GM21390 (cell line): ENCODE results near the gene GZMM.

ENCODE experiments used
- ATAC-seq: cut with Tn5 transposase; IDR thresholded peaks from one replicate; pipeline ENCODE4 v1.9.1; 2021; ENCODE audit not compliant: unreplicated experiment

The GZMM gene

DNA sequence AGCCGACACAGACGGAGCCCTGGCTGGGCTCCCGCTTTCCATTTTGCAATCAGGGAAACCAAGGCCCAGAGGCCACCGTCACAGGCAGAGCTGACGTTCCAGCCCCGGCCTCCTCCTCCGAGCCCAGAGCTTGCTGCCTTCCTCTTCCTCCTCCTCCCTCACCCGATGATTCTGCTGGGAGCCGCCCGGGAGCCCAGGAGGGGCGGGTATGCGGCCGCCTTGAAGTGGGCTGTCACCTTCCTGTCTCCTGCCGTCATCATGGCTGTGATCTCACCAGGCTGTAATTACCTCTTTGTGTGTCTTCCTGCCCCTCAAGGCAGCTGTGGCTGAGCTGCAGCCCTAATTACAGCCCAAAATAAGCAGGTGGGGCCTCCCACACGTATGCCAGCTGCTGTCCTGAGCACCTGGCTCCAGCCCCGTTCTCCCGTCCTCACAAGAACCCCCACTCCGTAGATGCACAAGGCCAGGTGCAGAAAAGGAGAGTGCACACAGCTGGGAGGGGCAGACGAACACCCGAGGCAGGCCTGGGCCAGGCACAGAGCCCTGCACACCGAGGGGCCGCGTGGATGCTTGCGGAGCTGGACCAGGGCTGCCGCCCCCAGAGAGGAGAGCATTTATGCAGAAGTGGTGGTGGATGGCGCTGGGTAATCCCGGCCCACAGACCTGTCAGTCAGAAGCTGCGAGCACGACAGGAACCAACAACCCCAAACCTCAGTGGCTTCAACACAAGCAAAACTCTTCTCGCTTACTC lies 32.6 kb upstream of the GZMM start:
- no peak for ATAC-seq

DNA sequence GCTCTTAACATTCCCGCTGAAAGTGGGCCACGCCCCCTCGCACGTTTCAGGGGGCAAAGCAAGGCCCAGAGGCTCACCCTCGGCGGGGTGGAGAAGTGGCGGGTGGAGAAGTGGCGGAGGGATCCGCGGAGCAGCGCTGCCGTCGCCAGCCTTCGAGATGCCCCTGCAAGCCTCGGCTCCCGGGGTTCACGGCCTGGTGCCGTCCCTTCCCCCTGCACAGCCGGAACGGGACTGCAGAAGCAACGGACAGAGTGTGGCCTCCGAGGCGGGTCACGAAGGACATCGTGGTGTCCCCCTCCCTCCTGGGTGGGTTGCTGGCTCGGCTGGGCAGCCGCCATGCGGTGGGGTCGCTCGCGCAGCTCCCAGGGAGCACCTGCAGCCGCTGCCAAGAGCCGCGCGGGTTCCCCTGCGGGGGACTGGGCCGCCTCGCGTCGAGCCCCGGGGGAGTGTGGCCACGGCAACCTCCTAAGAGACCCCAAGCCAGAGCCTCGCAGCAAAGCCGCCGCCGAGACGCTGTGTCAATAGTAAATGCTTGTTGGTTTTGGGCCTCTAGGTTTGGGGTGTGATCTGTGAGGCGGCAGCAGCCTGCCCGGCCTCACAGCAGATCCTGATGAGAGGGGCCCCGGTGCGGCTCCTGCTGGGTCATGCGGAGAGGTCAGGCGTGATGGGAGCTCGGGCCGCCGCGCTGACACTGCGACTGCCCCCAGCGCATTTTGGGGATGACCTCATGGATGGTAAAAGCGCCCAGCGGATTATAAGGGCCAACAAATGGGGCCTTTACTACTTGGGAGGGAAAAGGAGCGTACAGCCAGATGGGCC lies 31.1 kb upstream of the GZMM start:
- no peak for ATAC-seq

- no peak for ATAC-seq
Observed at GRCh38 chr19:513368-514165, 30.3 kb upstream of the GZMM start.

GRCh38 chr19:514166-514663 lies 29.6 kb upstream of the GZMM start:
- ATAC-seq, result no peak

DNA sequence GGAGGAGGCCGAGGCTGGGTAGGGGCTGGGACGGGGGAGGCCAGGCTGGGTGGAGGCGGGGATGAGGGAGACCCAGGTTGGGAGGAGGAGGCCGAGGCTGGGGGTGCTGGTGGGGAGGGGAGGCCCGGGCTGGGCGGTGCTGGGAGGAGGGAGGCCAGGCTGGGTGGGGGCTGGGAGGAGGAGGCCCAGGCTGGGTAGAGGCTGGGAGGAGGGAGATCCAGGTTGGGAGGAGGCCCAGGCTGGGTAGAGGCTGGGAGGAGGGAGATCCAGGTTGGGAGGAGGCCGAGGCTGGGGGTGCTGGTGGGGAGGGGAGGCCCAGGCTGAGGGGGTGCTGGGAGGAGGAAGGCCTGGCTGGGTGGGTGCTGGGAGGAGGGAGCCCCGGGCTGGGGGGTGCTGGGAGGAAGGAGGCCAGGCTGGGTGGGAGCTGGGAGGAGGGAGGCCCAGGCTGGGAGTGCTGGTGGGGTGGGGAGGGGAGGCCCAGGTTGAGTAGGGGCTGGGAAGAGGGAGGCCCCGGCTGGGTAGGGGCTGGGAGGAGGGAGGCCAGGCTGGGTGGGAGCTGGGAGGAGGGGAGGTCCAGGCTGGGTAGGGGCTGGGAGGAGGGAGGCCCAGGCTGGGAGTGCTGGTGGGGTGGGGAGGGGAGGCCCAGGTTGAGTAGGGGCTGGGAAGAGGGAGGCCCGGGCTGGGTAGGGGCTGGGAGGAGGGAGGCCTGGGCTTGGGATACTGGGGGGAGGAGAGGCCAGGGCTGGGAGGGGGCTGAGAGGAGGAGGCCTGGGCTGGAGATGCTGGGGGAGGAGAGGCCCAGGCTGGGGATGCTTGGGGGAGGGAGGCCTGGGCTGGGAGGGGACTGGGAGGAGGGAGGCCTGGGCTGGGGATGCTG lies 25.9 kb upstream of the GZMM start:
- ATAC-seq, result no peak

DNA sequence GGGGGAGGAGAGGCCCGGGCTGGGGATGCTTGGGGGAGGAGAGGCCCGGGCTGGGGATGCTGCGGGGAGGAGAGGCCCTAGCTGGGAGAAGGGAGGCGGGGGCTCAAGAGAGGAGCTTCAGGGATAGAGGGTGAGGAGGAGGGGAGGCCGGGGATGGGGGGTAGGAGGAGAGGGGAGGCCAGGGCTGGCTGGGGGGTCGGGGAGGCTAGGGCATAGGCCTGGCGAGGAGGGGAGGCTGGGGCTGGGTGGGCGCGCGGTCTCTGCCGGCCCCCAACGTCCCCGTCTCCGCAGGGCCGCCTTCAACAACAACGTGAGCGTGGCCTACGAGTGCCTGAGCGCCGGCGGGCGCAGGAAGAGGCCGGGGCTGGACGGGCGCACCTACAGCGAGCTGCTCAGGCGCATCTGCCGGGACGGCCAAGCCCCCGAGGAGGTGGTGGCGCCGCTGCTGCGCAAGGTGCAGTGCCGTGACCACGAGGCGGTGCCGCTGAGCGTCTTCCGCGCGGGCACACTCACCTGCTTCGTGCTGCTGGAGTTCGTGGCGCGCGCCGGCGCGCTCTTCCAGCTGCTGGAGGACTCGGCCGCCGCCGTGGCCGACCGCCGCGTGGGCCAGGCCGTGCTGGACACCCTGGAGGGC lies 25.1 kb upstream of the GZMM start:
- ATAC-seq, result no peak

- ATAC-seq, result no peak
Observed at GRCh38 chr19:519449-519865, 24.4 kb upstream of the GZMM start.

DNA sequence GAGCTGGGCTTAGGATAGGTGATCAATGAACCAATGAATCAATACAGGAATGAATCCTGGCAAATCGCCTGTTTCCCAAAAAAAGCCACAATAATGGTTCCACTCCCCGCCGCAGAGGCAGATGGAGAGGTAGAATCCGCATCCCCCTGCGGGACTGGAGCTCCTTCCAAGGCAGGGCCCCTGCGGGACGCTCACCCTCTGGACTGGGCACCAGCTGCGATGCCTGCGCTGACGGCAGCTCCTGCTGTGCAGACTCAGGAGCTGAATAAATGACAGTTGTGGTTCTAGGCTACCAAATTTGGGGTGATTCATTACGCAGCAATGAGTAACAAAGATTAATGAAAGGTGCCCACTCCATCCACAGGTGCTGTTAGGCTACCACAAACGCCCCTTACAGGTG lies 21.1 kb upstream of the GZMM start:
- ATAC-seq, result no peak

GRCh38 chr19:524062-524674 lies 19.7 kb upstream of the GZMM start:
- no peak for ATAC-seq

GRCh38 chr19:525029-525428 lies 18.8 kb upstream of the GZMM start:
- no peak for ATAC-seq

DNA sequence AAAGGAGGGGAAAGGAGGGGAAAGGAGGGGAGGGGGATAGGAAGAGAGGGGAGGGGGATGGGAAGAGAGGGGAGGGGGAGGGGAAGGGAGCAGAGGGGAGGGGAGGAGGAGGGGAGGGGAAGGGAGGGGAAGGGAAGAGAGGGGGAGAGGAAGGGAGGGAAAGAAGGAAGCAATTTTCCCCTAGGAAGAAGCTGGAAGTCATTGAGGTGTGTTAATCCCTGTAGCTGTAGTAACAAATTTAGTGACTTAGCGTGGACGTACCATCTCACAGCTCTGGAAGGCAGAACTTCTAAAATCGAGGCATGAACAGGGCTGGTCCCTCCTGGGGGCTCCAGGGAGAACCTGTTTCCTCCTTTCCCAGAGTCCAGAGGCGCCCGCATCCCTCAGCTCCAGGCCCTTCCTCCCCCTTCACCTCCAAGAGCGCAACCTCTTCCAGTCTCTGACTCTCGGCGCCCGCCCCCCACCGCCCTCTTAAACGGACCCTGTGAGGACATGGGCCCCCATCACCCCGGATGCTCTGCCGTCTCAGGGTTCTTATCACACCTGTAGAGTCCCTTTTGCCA lies 17.9 kb upstream of the GZMM start:
- ATAC-seq, result no peak

GRCh38 chr19:530134-531008 lies 13.5 kb upstream of the GZMM start:
- no peak for ATAC-seq

GRCh38 chr19:531009-531752 lies 12.7 kb upstream of the GZMM start:
- ATAC-seq, result peak; percentile 53

DNA sequence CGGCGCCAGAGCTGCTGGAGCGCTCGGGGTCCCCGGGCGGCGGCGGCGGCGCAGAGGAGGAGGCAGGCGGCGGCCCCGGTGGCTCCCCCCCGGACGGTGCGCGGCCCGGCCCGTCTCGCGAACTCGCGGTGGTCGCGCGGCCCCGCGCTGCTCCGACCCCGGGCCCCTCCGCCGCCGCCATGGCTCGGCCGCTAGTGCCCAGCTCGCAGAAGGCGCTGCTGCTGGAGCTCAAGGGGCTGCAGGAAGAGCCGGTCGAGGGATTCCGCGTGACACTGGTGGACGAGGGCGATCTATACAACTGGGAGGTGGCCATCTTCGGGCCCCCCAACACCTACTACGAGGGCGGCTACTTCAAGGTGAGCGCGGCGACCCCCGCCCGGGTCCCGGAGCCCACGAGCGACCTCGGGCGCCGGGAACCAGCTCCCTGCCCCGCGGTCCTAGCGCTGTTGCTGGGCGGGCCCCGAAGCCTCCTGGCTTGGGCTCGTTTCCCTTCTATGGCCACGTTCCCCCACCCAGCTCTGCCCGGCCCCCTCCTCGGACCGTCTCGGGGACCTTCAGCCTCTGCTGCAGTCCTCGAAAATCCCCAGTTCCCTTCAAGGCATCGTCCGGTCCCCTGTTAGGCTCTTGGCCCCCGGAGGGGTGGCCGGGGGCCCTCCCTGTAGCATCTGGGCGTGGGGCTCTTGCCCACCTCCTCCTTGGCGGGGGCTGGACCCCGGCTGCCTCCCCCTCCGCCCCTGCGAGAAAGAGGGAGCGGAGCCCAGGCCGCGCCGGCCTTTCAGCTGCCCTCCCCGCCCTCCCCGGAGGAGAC lies 11.9 kb upstream of the GZMM start, which contains the start of gene CDC34:
CDC34 (plus strand) TSS at position 8 of the 808 bp plus-strand sequence; CDS start at position 180, 172 bp downstream.
- ATAC-seq, result peak; percentile 3

DNA sequence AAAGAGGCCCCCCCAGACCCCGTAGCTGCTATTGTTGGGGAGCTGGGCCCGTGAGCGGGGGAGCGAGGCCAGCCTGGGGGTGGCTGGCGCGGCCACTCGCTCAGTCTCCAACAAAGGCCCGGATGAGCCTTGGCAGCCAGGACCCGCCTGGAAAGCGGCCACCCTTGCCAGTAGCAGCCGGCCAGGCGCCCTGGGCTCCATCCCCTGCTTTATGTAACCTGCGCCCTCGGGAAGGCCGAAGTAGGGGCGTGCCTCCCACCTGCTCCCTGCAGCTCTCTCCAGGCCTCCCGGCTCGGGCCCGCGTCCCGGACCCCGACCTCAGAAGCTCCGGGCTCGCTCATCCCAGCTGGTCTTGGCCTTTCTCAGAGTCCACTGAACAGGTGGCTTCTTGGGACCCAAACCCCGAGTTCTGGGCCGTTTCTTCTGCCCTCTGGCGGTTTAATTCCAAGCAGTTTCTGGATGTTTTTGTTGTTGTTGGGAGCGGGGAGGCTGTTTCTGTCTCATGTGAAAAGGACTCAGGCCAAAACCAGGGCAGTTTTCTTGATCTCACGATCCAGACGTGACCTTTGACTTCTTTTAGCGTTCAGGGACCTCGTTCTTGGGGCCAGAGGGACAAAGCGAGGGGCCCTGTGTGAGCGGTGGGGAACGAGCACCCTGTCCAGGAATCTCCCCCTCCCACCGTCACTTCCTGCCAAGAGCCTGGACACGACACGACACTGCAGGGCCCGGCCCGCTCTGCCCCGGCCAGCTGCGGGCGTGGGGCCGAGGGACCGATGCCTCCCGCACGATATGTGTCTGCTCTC lies 11.1 kb upstream of the GZMM start:
- ATAC-seq, result no peak
